Spleen (tissue), 11 donors: ENCODE data around the gene OR5L2. TPM values are rescaled to one million over a fixed set of nuclear protein-coding genes. Genes with fewer than 3 reads are reported as not detected.

ENCODE experiments used
- polyA plus RNA-seq, 3 donors: library from polyadenylated mRNA; stranded (reverse); fragments of 200-250 nt; gene quantifications; one replicate each; pipeline ENCODE4 v1.2.1, GENCODE V29; 2013
- small RNA-seq, 4 donors: library from RNA; depleted of rRNA; stranded (forward); fragments of <200 nt; gene quantifications; one replicate each; pipeline ENCODE3, GENCODE V24; 2016
- total RNA-seq, 7 donors: library from RNA; depleted of rRNA in 3 of 7; stranded (reverse); fragments of >200 nt in 3 of 7; fragmentation: NEBNext Ultra II Directional in 4 of 7; extraction: Animal tissue kit (Norgen Biotek cat#: 25700) in 4 of 7; gene quantifications; one replicate each; pipeline versions ENCODE4 v1.1.0 to v1.2.1, GENCODE V29; 2016 to 2021
- donor health status: healthy with polysubstance abuse.
- donor health status: DM: no; HTN: no; CAD: no; lungs with moderate emphysema.
- donor health status: DM: no; HTN: no; CAD: no.
- donor health status: Bipolar disorder and iron deficiency.
- donor health status: healthy.
- donor health status: DM: no; HTN: no; CAD: no.
- donor health status: DM: yes; HTN: yes; CAD: no.

OR5L2 gene
- total and polyA plus RNA-seq, 10 donors: not detected

Small RNAs within 50 kb of the gene (small RNA-seq; reads per million reads assigned to genes)
- gene AC036111.3: 0 reads per million in 4 donors

Other genes with a start within 250 kb of the OR5L2 start
- not detected for gene OR4C11, start 219.6 kb upstream of the OR5L2 start, total RNA-seq
- gene OR4C11, start 219.6 kb upstream of the OR5L2 start, polyA plus RNA-seq: not detected
- not detected for gene OR4P4, start 192.1 kb upstream of the OR5L2 start, total RNA-seq
- gene OR4P4, start 192.1 kb upstream of the OR5L2 start, polyA plus RNA-seq: not detected
- gene OR4S2, start 178.9 kb upstream of the OR5L2 start, total RNA-seq: not detected
- gene OR4S2, start 178.9 kb upstream of the OR5L2 start, polyA plus RNA-seq: not detected
- gene OR4C6, start 165.0 kb upstream of the OR5L2 start, total RNA-seq: not detected
- gene OR4C6, start 165.0 kb upstream of the OR5L2 start, polyA plus RNA-seq: not detected
- not detected for gene OR5D13, start 53.8 kb upstream of the OR5L2 start, total RNA-seq
- not detected for gene OR5D13, start 53.8 kb upstream of the OR5L2 start, polyA plus RNA-seq
- gene OR5D14, start 31.7 kb upstream of the OR5L2 start, total RNA-seq: not detected
- gene OR5D14, start 31.7 kb upstream of the OR5L2 start, polyA plus RNA-seq: not detected
- gene OR5L1, start 15.9 kb upstream of the OR5L2 start, total RNA-seq: not detected
- not detected for gene OR5L1, start 15.9 kb upstream of the OR5L2 start, polyA plus RNA-seq
- gene OR5D18, start 7.6 kb upstream of the OR5L2 start, total RNA-seq: not detected
- not detected for gene OR5D18, start 7.6 kb upstream of the OR5L2 start, polyA plus RNA-seq
- gene OR5D16, start 11.5 kb downstream of the OR5L2 start, total RNA-seq: not detected
- not detected for gene OR5D16, start 11.5 kb downstream of the OR5L2 start, polyA plus RNA-seq
- not detected for gene TRIM51, start 56.1 kb downstream of the OR5L2 start, total RNA-seq
- gene TRIM51, start 56.1 kb downstream of the OR5L2 start, polyA plus RNA-seq: not detected
- not detected for gene OR5W2, start 87.4 kb downstream of the OR5L2 start, total RNA-seq
- gene OR5W2, start 87.4 kb downstream of the OR5L2 start, polyA plus RNA-seq: not detected
- not detected for gene OR5I1, start 109.2 kb downstream of the OR5L2 start, total RNA-seq
- not detected for gene OR5I1, start 109.2 kb downstream of the OR5L2 start, polyA plus RNA-seq
- not detected for gene OR10AG1, start 142.7 kb downstream of the OR5L2 start, total RNA-seq
- gene OR10AG1, start 142.7 kb downstream of the OR5L2 start, polyA plus RNA-seq: not detected
- not detected for gene OR5F1, start 167.4 kb downstream of the OR5L2 start, total RNA-seq
- gene OR5F1, start 167.4 kb downstream of the OR5L2 start, polyA plus RNA-seq: not detected
- gene OR5AS1, start 200.4 kb downstream of the OR5L2 start, total RNA-seq: not detected
- not detected for gene OR5AS1, start 200.4 kb downstream of the OR5L2 start, polyA plus RNA-seq